Breast epithelium (tissue), 4 donors: ENCODE measurements around the gene TRAPPC10. TPM values are rescaled to one million over a fixed set of nuclear protein-coding genes. Genes with fewer than 3 reads are reported as not detected.

Experiments
- DNase-seq, 2 donors: peaks; one replicate each; pipeline ENCODE4 v3.0.0-alpha.2; 2019; ENCODE audit warnings: low spot score in 2 of 2
- H3K27ac ChIP-seq, 2 donors: fragments of 200-600 bp; sonication (generic) in 1 of 2; one replicate each; pipeline ENCODE4 v1.5.1; 2016 to 2019; ENCODE audit warnings: mild to moderate bottlenecking in 1 of 2
- H3K27me3 ChIP-seq, 2 donors: fragments of 200-600 bp; sonication (generic) in 1 of 2; one replicate each; pipeline versions ENCODE4 v1.5.1 to v1.6.0; 2017 to 2019; ENCODE audit warnings: control low read depth in 1 of 2, mild to moderate bottlenecking in 1 of 2
- H3K36me3 ChIP-seq: fragments of 200-600 bp; one replicate; pipeline ENCODE4 v1.5.1; 2019
- H3K4me1 ChIP-seq, 2 donors: fragments of 200-600 bp; sonication (generic); one replicate each; pipeline ENCODE4 v1.5.1; 2016 to 2019; ENCODE audit warnings: control low read depth in 1 of 2
- H3K4me3 ChIP-seq, 3 donors: fragments of 200-600 bp; sonication (generic); 1 replicate in 2 of 3; 2 replicates in 1 of 3; pipeline ENCODE4 v1.5.1; 2016 to 2019; ENCODE audit warnings: mild to moderate bottlenecking in 3 of 3, moderate library complexity in 2 of 3
- H3K9me3 ChIP-seq, 2 donors: fragments of 200-600 bp; sonication (generic) in 1 of 2; one replicate each; pipeline ENCODE4 v1.5.1; 2016 to 2019; ENCODE audit warnings: control low read depth in 1 of 2
- CTCF ChIP-seq, 3 donors: fragments of 450-650 bp; IDR thresholded peaks; one replicate each; pipeline ENCODE4 v1.5.1; 2016 to 2017; ENCODE audit warnings: antibody characterized with exemption in 3 of 3, mild to moderate bottlenecking in 3 of 3, moderate library complexity in 3 of 3
- POLR2A ChIP-seq: fragments of 450-650 bp; IDR thresholded peaks from one replicate; pipeline ENCODE4 v1.6.1; 2016; ENCODE audit warnings: antibody characterized with exemption, mild to moderate bottlenecking, moderate library complexity
- POLR2AphosphoS5 ChIP-seq, 3 donors: sonication (generic); formaldehyde crosslinking; IDR thresholded peaks; one replicate each; pipeline ENCODE4 v1.6.1; 2017; ENCODE audit warnings: antibody characterized with exemption in 3 of 3
- intact Hi-C: fragments of 100-400 bp; cut with DNase I; formaldehyde crosslinking; loops from one replicate; pipeline ENCODE4 v1.15.1; 2023; ENCODE audit warnings: low total_unique reads
- total RNA-seq, 3 donors: library from RNA; depleted of rRNA; stranded (reverse); fragments of >200 nt; gene quantifications; one replicate each; pipeline ENCODE4 v1.1.0, GENCODE V29; 2016

The TRAPPC10 gene
- total RNA-seq, 3 donors from 2014 or later = 27.4 to 35.0 (median 31.1) TPM

- H3K9me3 ChIP-seq = no peaks in the 10 kb centered on the region
- DNase-seq = no peak
- no peaks in the 10 kb centered on the region for H3K4me1 ChIP-seq
- no peak overlapping the region for H3K27ac ChIP-seq
- no peaks in the 10 kb centered on the region for H3K27me3 ChIP-seq
- no peaks in the 10 kb centered on the region for H3K36me3 ChIP-seq
- intact Hi-C loops = no loop called here
- no peak for TF ChIP-seq CTCF (IDR thresholded peaks at IDR 0.05)
- no peak for TF ChIP-seq POLR2AphosphoS5 (IDR thresholded peaks at IDR 0.05)
- TF ChIP-seq POLR2A = no peak
- H3K4me3 ChIP-seq = no peak overlapping the region
Observed at GRCh38 chr21:44052830-44053226, 40.7 kb downstream of the TRAPPC10 start.

- Histone ChIP-seq H3K27me3 (no peaks in the 10 kb centered on the region), H3K36me3 (no peaks in the 10 kb centered on the region), H3K9me3 (no peaks in the 10 kb centered on the region), H3K27ac (no peak overlapping the region), H3K4me1 (no peaks in the 10 kb centered on the region), H3K4me3 (no peak overlapping the region)
- no peak for DNase-seq
- TF ChIP-seq CTCF (IDR thresholded peaks at IDR 0.05) = no peak
- no peak for TF ChIP-seq POLR2A
- no peak for TF ChIP-seq POLR2AphosphoS5 (IDR thresholded peaks at IDR 0.05)
- intact Hi-C loops = no loop called here
Observed at GRCh38 chr21:44053567-44053966, 41.5 kb downstream of the TRAPPC10 start.

GRCh38 chr21:44054710-44055109 is 42.6 kb downstream of the TRAPPC10 start:
- Histone ChIP-seq H3K27me3 (no peaks in the 10 kb centered on the region), H3K27ac (peak overlapping the region in 1 of 2 donors; percentile 41), H3K9me3 (no peaks in the 10 kb centered on the region), H3K4me1 (no peaks in the 10 kb centered on the region), H3K36me3 (no peaks in the 10 kb centered on the region), H3K4me3 (no peak overlapping the region)
- TF ChIP-seq POLR2A (no peak), CTCF (IDR thresholded peaks at IDR 0.05) (no peak), POLR2AphosphoS5 (IDR thresholded peaks at IDR 0.05) (no peak)
- intact Hi-C loops = no loop called here
- no peak for DNase-seq

GRCh38 chr21:44057055-44057454 is 44.9 kb downstream of the TRAPPC10 start:
- Histone ChIP-seq H3K9me3 (no peaks in the 10 kb centered on the region), H3K4me3 (no peak overlapping the region), H3K4me1 (no peaks in the 10 kb centered on the region), H3K36me3 (no peaks in the 10 kb centered on the region), H3K27me3 (no peaks in the 10 kb centered on the region), H3K27ac (no peak overlapping the region)
- TF ChIP-seq CTCF (IDR thresholded peaks at IDR 0.05) (no peak), POLR2AphosphoS5 (IDR thresholded peaks at IDR 0.05) (no peak), POLR2A (no peak)
- no peak for DNase-seq
- intact Hi-C loops = no loop called here

- Histone ChIP-seq H3K4me1 (no peaks in the 10 kb centered on the region), H3K4me3 (no peak overlapping the region), H3K9me3 (no peaks in the 10 kb centered on the region), H3K27me3 (no peaks in the 10 kb centered on the region), H3K36me3 (no peaks in the 10 kb centered on the region), H3K27ac (no peak overlapping the region)
- TF ChIP-seq CTCF (IDR thresholded peaks at IDR 0.05) (no peak), POLR2AphosphoS5 (IDR thresholded peaks at IDR 0.05) (no peak), POLR2A (no peak)
- DNase-seq = no peak
- intact Hi-C loops = no loop called here
Observed at GRCh38 chr21:44057960-44058651, 46.0 kb downstream of the TRAPPC10 start.
